HepG2 (cell line): ENCODE data around the gene RAB30. TPM values are rescaled to one million over a fixed set of nuclear protein-coding genes. Genes with fewer than 3 reads are reported as not detected.

ENCODE experiments used
- ATF2 ChIP-seq: sonication (generic); formaldehyde crosslinking; IDR thresholded peaks from 2 replicates; pipeline ENCODE4 v1.4.0; 2020; ENCODE audit warnings: missing genetic modification reagents
- FOXA3 ChIP-seq: IDR thresholded peaks from 2 replicates; pipeline ENCODE4 v1.6.1; 2016; ENCODE audit warnings: missing genetic modification reagents, missing compliant biosample characterization
- FOXO1 ChIP-seq: sonication (generic); formaldehyde crosslinking; IDR thresholded peaks from 2 replicates; pipeline ENCODE4 v1.4.0; 2020; ENCODE audit warnings: missing genetic modification reagents
- HHEX ChIP-seq: IDR thresholded peaks from 2 replicates; pipeline ENCODE4 v1.6.1; 2016; ENCODE audit warnings: control low read depth
- NFAT5 ChIP-seq: sonication (generic); formaldehyde crosslinking; IDR thresholded peaks from 2 replicates; pipeline ENCODE4 v1.4.0; 2020; ENCODE audit warnings: missing genetic modification reagents
- RFX1 ChIP-seq: fragments of 450-650 bp; IDR thresholded peaks from 2 replicates; pipeline ENCODE4 v1.6.1; 2017
- SAP130 ChIP-seq: IDR thresholded peaks from 2 replicates; pipeline ENCODE4 v1.6.1; 2016; ENCODE audit warnings: low read depth
- TOPORS ChIP-seq: sonication (generic); formaldehyde crosslinking; IDR thresholded peaks from 2 replicates; pipeline ENCODE4 v1.8.0; 2023; ENCODE audit warnings: mild to moderate bottlenecking, missing genetic modification reagents
- ZNF207 ChIP-seq: fragments of 450-650 bp; IDR thresholded peaks from 2 replicates; pipeline ENCODE4 v1.6.1; 2016; ENCODE audit warnings: antibody characterized with exemption, borderline replicate concordance
- ZNF33A ChIP-seq: sonication (generic); formaldehyde crosslinking; IDR thresholded peaks from 2 replicates; pipeline ENCODE4 v1.5.1; 2020; ENCODE audit warnings: missing genetic modification reagents, mild to moderate bottlenecking, moderate library complexity, borderline replicate concordance
- ZNF343 ChIP-seq: sonication (generic); formaldehyde crosslinking; IDR thresholded peaks from 2 replicates; pipeline ENCODE4 v1.4.0; 2020; ENCODE audit warnings: mild to moderate bottlenecking, missing genetic modification reagents
- ZNF576 ChIP-seq: sonication (generic); formaldehyde crosslinking; IDR thresholded peaks from 2 replicates; pipeline ENCODE4 v1.4.0; 2020; ENCODE audit warnings: mild to moderate bottlenecking, missing genetic modification reagents
- polyA plus RNA-seq, 8 experiments: library from polyadenylated mRNA; depleted of rRNA in 3 of 8; stranded (reverse) in 7 of 8; unstranded in 1 of 8; fragments of >200 nt; fragmentation: Illumina TruSeq in 4 of 8; extraction: Trizol in 4 of 8; gene quantifications; 2 replicates each; pipeline versions ENCODE4 v1.2.1 to v1.2.3, GENCODE V29; 2011 to 2016; ENCODE audit warnings: low read depth in 4 of 8, missing spikeins in 1 of 8, mixed read lengths in 1 of 8; ENCODE audit not compliant: insufficient read depth in 1 of 8
- total RNA-seq, 5 experiments: library from RNA; depleted of rRNA; stranded (reverse); fragments of >200 nt; fragmentation: Illumina TruSeq; extraction: Trizol; gene quantifications; 2 replicates each; pipeline ENCODE4 v1.2.3, GENCODE V29; 2016; ENCODE audit warnings: low read depth in 1 of 5

Gene RAB30
- total and polyA plus RNA-seq, 2 of the 13 experiments (the other 11 are each of a cell fraction or from before 2014, with no cell fraction given): 3.7 to 5.0 TPM

GRCh38 chr11:83025267-83025704 is 46.4 kb downstream of the RAB30 start (continued):
- no peak for TF ChIP-seq ZNF576
- no peak for TF ChIP-seq TOPORS (CRISPR knock-in tag)
- no peak for TF ChIP-seq ATF2
- TF ChIP-seq NFAT5: no peak
- TF ChIP-seq FOXA3 (CRISPR knock-in tag): peak; percentile 91
- peak; percentile 90 for TF ChIP-seq FOXO1 (CRISPR knock-in tag)
- TF ChIP-seq RFX1: no peak
- peak; percentile 70 for TF ChIP-seq SAP130 (CRISPR knock-in tag)
- TF ChIP-seq ZNF33A (CRISPR knock-in tag): no peak
- no peak for TF ChIP-seq ZNF207
- TF ChIP-seq ZNF343 (CRISPR knock-in tag): no peak
- no peak for TF ChIP-seq HHEX
